ENCODE measurements around the gene ASGR2. TPM values are rescaled to one million over a fixed set of nuclear protein-coding genes. Genes with fewer than 3 reads are reported as not detected.

Gene ASGR2
- total RNA-seq, 4 donors from 2014 or later, result not detected

- TF ChIP-seq POLR2A (IDR thresholded peaks at IDR 0.05) (no peak), CTCF (IDR thresholded peaks at IDR 0.05) (no peak)
- Histone ChIP-seq H3K27ac (no peak overlapping the region), H3K4me3 (no peak overlapping the region), H3K9me3 (no peaks in the 10 kb centered on the region), H3K27me3 (no peaks in the 10 kb centered on the region), H3K4me1 (no peaks in the 10 kb centered on the region), H3K36me3 (no peaks in the 10 kb centered on the region)
- DNase-seq, result peak in 1 of 3 donors; percentile 43
Observed at GRCh38 chr17:7111784-7112509, 2.7 kb downstream of the ASGR2 start.

- DNase-seq, result no peak
- H3K4me3 ChIP-seq, result no peak overlapping the region
- no peak overlapping the region for H3K27ac ChIP-seq
- no peaks in the 10 kb centered on the region for H3K9me3 ChIP-seq
- no peaks in the 10 kb centered on the region for H3K36me3 ChIP-seq
- TF ChIP-seq CTCF (IDR thresholded peaks at IDR 0.05) (no peak), POLR2A (IDR thresholded peaks at IDR 0.05) (no peak)
- H3K27me3 ChIP-seq, result no peaks in the 10 kb centered on the region
- H3K4me1 ChIP-seq, result no peaks in the 10 kb centered on the region
Observed at GRCh38 chr17:7110617-7111306, 3.9 kb downstream of the ASGR2 start.

GRCh38 chr17:7109461-7110322, 4.9 kb downstream of the ASGR2 start:
- Histone ChIP-seq H3K4me1 (no peaks in the 10 kb centered on the region), H3K9me3 (no peaks in the 10 kb centered on the region), H3K27ac (no peak overlapping the region), H3K4me3 (no peak overlapping the region), H3K36me3 (no peaks in the 10 kb centered on the region), H3K27me3 (no peaks in the 10 kb centered on the region)
- no peak for TF ChIP-seq CTCF (IDR thresholded peaks at IDR 0.05)
- TF ChIP-seq POLR2A (IDR thresholded peaks at IDR 0.05), result no peak
- peak in 1 of 3 donors; percentile 33 for DNase-seq

GRCh38 chr17:7108981-7109380, 5.6 kb downstream of the ASGR2 start:
- no peaks in the 10 kb centered on the region for H3K9me3 ChIP-seq
- H3K4me3 ChIP-seq, result no peak overlapping the region
- no peaks in the 10 kb centered on the region for H3K27me3 ChIP-seq
- peak in 1 of 3 donors; percentile 23 for DNase-seq
- H3K36me3 ChIP-seq, result no peaks in the 10 kb centered on the region
- TF ChIP-seq CTCF (IDR thresholded peaks at IDR 0.05) (no peak), POLR2A (IDR thresholded peaks at IDR 0.05) (no peak)
- no peak overlapping the region for H3K27ac ChIP-seq
- no peaks in the 10 kb centered on the region for H3K4me1 ChIP-seq

- peak in 1 of 3 donors; percentile 37 for DNase-seq
- Histone ChIP-seq H3K27ac (no peak overlapping the region), H3K36me3 (no peaks in the 10 kb centered on the region), H3K9me3 (no peaks in the 10 kb centered on the region), H3K4me3 (no peak overlapping the region), H3K4me1 (no peaks in the 10 kb centered on the region), H3K27me3 (no peaks in the 10 kb centered on the region)
- TF ChIP-seq CTCF (IDR thresholded peaks at IDR 0.05) (no peak), POLR2A (IDR thresholded peaks at IDR 0.05) (no peak)
Observed at GRCh38 chr17:7108560-7108925, 6.1 kb downstream of the ASGR2 start.

All from Peyer's patch (tissue), 4 donors.